ENCODE measurements around the gene ZYG11B.
"Not testable (repeated sequence)": the region's sequence is repeated elsewhere in the genome, so short reads cannot be mapped to it uniquely, and the experiment has no call there.

Gene ZYG11B

GRCh38 chr1:52856026-52856425 is 129.8 kb downstream of the ZYG11B start:
- DNase-seq = no peak

- no peak for DNase-seq
Measured at GRCh38 chr1:52857443-52857842, 131.2 kb downstream of the ZYG11B start.

GRCh38 chr1:52862666-52863458 is 136.6 kb downstream of the ZYG11B start:
- DNase-seq = no peak

GRCh38 chr1:52867087-52867863 is 141.0 kb downstream of the ZYG11B start:
- DNase-seq = no peak

- DNase-seq = not testable (repeated sequence)
Measured at GRCh38 chr1:52869727-52870126, 143.5 kb downstream of the ZYG11B start.

- DNase-seq = no peak
Measured at GRCh38 chr1:52876843-52877242, 150.6 kb downstream of the ZYG11B start.
